ENCODE measurements around the gene EFCC1. TPM values are rescaled to one million over a fixed set of nuclear protein-coding genes. Genes with fewer than 3 reads are reported as not detected.

Gene EFCC1
- total RNA-seq, 1 donor from 2014 or later: not detected

GRCh38 chr3:128996200-128996599 is 4.9 kb upstream of the EFCC1 start:
- no peak for TF ChIP-seq CTCF (IDR thresholded peaks at IDR 0.05; ENCODE audit: insufficient read depth, low read length, poor library complexity, severe bottlenecking)
- H3K36me3 ChIP-seq (ENCODE audit: control insufficient read depth, insufficient read depth, low read length): no peaks in the 10 kb centered on the region
- peaks cover 52% of the 10 kb centered on the region for H3K27me3 ChIP-seq (ENCODE audit: control insufficient read depth, insufficient read depth, low read length)
- no peak for DNase-seq (ENCODE audit: low read depth)
- H3K4me3 ChIP-seq (ENCODE audit: low read depth, low read length): no peak overlapping the region

GRCh38 chr3:128996726-128997125 is 4.4 kb upstream of the EFCC1 start:
- H3K4me3 ChIP-seq (ENCODE audit: low read depth, low read length): no peak overlapping the region
- TF ChIP-seq CTCF (IDR thresholded peaks at IDR 0.05; ENCODE audit: insufficient read depth, low read length, poor library complexity, severe bottlenecking): no peak
- peaks cover 57% of the 10 kb centered on the region for H3K27me3 ChIP-seq (ENCODE audit: control insufficient read depth, insufficient read depth, low read length)
- no peak for DNase-seq (ENCODE audit: low read depth)
- no peaks in the 10 kb centered on the region for H3K36me3 ChIP-seq (ENCODE audit: control insufficient read depth, insufficient read depth, low read length)

GRCh38 chr3:128997486-128998133 is 3.5 kb upstream of the EFCC1 start:
- H3K36me3 ChIP-seq (ENCODE audit: control insufficient read depth, insufficient read depth, low read length): no peaks in the 10 kb centered on the region
- no peak for TF ChIP-seq CTCF (IDR thresholded peaks at IDR 0.05; ENCODE audit: insufficient read depth, low read length, poor library complexity, severe bottlenecking)
- H3K4me3 ChIP-seq (ENCODE audit: low read depth, low read length): no peak overlapping the region
- no peak for DNase-seq (ENCODE audit: low read depth)
- peaks cover 65% of the 10 kb centered on the region for H3K27me3 ChIP-seq (ENCODE audit: control insufficient read depth, insufficient read depth, low read length)

- no peaks in the 10 kb centered on the region for H3K36me3 ChIP-seq (ENCODE audit: control insufficient read depth, insufficient read depth, low read length)
- peaks cover 66% of the 10 kb centered on the region for H3K27me3 ChIP-seq (ENCODE audit: control insufficient read depth, insufficient read depth, low read length)
- no peak for DNase-seq (ENCODE audit: low read depth)
- TF ChIP-seq CTCF (IDR thresholded peaks at IDR 0.05; ENCODE audit: insufficient read depth, low read length, poor library complexity, severe bottlenecking): no peak
- no peak overlapping the region for H3K4me3 ChIP-seq (ENCODE audit: low read depth, low read length)
Observed at GRCh38 chr3:128998561-128998960, 2.5 kb upstream of the EFCC1 start.

- Histone ChIP-seq H3K4me3 (ENCODE audit: low read depth, low read length) (no peak overlapping the region), H3K27me3 (ENCODE audit: control insufficient read depth, insufficient read depth, low read length) (peaks cover 67% of the 10 kb centered on the region), H3K36me3 (ENCODE audit: control insufficient read depth, insufficient read depth, low read length) (no peaks in the 10 kb centered on the region)
- TF ChIP-seq CTCF (IDR thresholded peaks at IDR 0.05; ENCODE audit: insufficient read depth, low read length, poor library complexity, severe bottlenecking): no peak
- no peak for DNase-seq (ENCODE audit: low read depth)
Observed at GRCh38 chr3:128999102-128999501, 2.0 kb upstream of the EFCC1 start.

- no peaks in the 10 kb centered on the region for H3K36me3 ChIP-seq (ENCODE audit: control insufficient read depth, insufficient read depth, low read length)
- no peak overlapping the region for H3K4me3 ChIP-seq (ENCODE audit: low read depth, low read length)
- TF ChIP-seq CTCF (IDR thresholded peaks at IDR 0.05; ENCODE audit: insufficient read depth, low read length, poor library complexity, severe bottlenecking): no peak
- peaks cover 68% of the 10 kb centered on the region for H3K27me3 ChIP-seq (ENCODE audit: control insufficient read depth, insufficient read depth, low read length)
- no peak for DNase-seq (ENCODE audit: low read depth)
Observed at GRCh38 chr3:129000742-129001100, 383 bp upstream of the EFCC1 start.

All from kidney epithelial cell (primary cell).